Activated CD8-positive, alpha-beta memory T cell treated with anti-CD3 and anti-CD28 coated beads, Interleukin-2, amount 50 U/mL, for 1 hour (primary cell): ENCODE results near the gene IFI44L.

Experiments used
- DNase-seq: peaks from one replicate; pipeline ENCODE4 v3.0.0-alpha.2; 2020; ENCODE audit errors: extremely low read depth

The IFI44L gene

GRCh38 chr1:78641558-78641957 lies 21.3 kb downstream of the IFI44L start:
- DNase-seq = no peak

DNA sequence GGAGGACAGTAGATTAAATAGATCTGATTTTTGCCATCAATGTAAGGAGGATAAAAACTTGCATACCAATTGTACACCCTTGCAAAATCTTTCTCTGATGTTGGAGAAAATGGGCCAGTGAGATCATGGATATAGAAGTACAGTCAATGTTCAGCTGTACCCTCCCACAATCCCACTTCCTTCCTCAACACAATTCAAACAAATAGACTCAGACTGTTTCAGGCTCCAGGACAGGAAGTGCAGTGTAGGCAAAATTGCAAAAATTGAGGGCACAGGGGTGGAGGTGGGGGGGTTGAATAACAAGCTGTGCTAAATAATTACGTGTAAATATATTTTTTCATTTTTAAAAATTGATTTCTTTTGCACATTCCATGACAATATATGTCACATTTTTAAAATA lies 25.5 kb downstream of the IFI44L start:
- no peak for DNase-seq

GRCh38 chr1:78647238-78647637 lies 27.0 kb downstream of the IFI44L start:
- no peak for DNase-seq

GRCh38 chr1:78649628-78650027 lies 29.4 kb downstream of the IFI44L start, which contains the start of gene IFI44:
Gene IFI44 (plus strand): TSS chr1:78649831. CDS start chr1:78650196, 365 bp downstream.
- DNase-seq = peak; percentile 31

DNA sequence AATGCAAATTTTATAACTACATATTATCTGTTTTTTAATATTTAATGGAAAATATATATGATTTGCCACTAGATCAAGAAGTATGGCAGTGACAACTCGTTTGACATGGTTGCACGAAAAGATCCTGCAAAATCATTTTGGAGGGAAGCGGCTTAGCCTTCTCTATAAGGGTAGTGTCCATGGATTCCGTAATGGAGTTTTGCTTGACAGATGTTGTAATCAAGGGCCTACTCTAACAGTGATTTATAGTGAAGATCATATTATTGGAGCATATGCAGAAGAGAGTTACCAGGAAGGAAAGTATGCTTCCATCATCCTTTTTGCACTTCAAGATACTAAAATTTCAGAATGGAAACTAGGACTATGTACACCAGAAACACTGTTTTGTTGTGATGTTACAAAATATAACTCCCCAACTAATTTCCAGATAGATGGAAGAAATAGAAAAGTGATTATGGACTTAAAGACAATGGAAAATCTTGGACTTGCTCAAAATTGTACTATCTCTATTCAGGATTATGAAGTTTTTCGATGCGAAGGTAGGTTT lies 29.9 kb downstream of the IFI44L start:
- DNase-seq = no peak

- DNase-seq = no peak
Observed at GRCh38 chr1:78651241-78651640, 31.0 kb downstream of the IFI44L start.

- no peak for DNase-seq
Observed at GRCh38 chr1:78652019-78652560, 31.8 kb downstream of the IFI44L start.

DNA sequence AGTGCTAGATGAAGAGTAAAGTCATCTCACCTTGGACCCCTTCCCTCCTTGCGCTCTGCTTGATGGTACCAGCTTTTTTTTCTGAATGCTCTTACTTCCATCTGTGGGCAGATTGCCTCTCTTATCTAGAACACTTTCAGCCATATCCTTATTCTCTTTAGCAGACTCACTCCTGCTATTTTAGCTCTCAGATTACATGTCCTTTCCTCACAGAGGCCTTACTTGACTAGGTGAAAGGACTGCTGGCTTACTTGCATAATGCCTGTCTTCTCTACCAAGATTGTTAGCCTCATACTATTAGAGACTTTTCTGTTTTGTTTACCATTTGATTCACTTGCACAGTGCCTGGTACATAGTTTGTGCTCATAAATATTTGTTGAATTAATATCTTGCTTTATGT lies 38.7 kb downstream of the IFI44L start:
- DNase-seq = no peak

- no peak for DNase-seq
Observed at GRCh38 chr1:78663923-78664322, 43.7 kb downstream of the IFI44L start.

DNA sequence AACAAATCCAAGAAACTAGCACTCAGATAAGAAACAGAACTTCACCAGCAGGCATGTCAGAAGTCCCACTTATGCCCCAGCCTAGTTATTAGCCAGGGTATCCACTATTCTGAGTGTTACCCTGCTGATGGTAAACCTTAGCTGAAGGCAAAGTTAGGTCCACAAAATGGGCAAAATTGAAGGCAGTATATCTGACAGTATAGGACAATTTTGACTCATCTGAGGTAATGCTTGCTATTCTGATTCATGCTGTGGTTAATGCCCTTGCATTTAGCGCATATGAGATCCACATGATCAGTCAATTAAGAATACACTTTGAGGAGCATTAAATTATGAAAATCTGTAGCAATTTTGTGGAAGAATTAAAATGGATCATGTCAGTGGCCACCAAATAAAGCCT lies 44.5 kb downstream of the IFI44L start:
- DNase-seq = no peak

- DNase-seq = no peak
Observed at GRCh38 chr1:78665809-78666208, 45.6 kb downstream of the IFI44L start.

DNA sequence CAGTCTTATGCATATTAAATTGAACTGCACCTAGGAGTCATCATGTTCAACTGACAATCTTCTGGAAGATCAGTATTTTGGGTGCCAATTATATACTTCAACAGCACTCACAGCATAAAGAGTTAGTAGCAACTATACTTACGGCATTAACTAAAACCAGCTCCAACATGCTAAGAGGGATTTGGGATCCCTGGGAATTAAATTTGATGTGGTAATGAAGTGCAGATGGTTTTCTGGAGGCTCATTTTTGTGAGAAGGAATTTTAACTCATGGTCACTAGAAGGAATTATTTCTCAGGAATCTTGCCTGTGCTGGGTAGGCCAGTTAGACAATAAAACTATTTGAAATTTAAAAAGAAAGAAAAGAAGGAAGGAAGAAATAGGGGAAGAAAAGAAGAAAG lies 47.7 kb downstream of the IFI44L start:
- DNase-seq = no peak

DNA sequence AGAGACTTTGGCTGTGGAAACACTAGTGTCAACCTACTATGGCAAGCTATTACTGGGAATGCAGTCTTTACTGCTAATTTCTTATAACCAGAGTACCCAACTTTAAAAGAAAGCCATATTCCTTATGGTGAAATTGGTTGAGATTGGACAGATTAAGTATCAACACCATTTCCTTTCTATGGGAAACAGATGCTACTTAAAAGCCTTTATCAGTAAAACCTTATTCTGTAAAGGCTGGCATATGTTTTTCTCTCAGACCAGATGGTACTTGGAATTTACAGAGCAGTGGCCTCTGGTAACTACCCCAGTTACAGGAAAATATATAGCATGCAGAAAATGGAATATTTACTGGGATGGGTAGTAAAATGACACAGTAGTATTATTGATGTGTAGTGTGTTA lies 48.2 kb downstream of the IFI44L start:
- DNase-seq = no peak

DNA sequence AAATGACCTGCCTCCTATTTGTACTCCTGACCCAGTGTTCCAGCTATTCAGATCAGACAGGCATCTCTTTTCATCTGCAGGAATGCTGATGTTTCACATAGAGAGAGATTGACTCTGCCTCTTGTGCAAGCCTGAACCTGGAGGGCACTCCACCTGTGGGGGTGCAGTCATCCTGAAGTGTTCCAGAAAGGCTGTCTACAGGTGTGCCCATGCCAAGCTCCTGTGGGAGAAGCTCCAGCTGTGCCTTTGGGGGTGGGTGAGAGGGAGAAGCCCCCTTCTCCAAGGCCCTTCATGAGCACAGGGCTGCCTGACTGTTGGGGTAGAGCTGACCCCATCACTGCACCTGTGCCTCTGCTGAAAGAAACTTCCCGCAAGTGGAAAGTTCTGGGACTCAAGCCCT lies 52.2 kb downstream of the IFI44L start:
- no peak for DNase-seq

- no peak for DNase-seq
Observed at GRCh38 chr1:78673120-78673519, 52.9 kb downstream of the IFI44L start.

- no peak for DNase-seq
Observed at GRCh38 chr1:78676347-78676982, 56.2 kb downstream of the IFI44L start.

GRCh38 chr1:78676993-78677392 lies 56.7 kb downstream of the IFI44L start:
- DNase-seq = no peak

DNA sequence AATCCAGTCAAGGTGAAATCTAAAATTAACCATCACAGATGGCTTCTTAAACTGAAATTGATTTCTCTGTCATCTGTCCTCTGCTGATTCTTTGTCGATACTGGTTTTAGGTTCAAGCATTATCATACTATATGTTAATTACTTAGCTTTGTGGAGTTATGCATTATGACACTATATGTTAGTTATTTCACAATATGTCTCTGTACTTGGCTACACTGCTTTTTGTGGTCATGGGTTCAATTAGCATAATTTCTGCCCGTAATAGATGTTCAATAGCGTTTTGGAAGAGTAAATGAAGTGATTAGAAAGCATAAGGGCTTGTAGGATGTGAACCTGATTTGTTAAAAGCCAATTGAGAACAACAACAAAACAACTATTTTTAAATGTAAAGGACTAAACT lies 57.5 kb downstream of the IFI44L start:
- no peak for DNase-seq

GRCh38 chr1:78678324-78678723 lies 58.1 kb downstream of the IFI44L start:
- no peak for DNase-seq

DNA sequence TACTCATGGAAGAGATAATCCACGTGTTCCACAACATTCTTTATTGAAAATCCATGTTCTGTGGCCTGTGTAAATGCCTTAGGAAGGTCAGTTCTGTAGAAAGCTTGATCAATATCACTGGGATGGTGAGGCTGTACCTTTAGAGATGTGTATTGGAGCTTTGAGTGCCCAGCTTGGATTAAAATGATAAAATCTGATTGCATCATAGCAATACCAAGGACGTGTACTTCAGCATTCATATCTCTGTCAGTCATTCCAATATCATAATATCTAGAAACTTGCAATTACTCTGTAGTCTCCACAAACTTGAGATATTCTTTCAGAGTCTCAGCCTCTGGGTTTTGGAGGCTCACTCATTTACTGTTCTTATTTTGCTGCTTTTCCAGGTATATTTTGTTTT lies 61.0 kb downstream of the IFI44L start:
- no peak for DNase-seq

DNA sequence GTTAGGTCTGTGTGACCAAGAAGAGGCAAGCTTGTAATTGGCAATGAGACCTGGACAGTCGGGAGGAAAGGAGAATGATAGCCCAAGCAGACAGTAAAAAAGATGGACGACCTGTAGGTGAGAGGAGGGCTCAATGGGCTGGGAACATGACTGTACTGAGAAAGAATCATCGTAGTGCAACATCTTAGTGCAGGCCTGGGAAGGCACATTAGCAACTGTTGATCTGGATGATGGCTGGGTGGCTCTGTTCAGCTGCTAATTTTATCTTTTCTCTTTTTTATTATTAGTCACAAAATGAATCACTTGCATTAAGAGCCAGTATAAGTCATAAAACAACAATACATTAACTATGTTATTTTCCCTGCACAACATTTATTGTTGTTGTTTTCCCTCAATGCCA lies 62.2 kb downstream of the IFI44L start:
- DNase-seq = no peak

DNA sequence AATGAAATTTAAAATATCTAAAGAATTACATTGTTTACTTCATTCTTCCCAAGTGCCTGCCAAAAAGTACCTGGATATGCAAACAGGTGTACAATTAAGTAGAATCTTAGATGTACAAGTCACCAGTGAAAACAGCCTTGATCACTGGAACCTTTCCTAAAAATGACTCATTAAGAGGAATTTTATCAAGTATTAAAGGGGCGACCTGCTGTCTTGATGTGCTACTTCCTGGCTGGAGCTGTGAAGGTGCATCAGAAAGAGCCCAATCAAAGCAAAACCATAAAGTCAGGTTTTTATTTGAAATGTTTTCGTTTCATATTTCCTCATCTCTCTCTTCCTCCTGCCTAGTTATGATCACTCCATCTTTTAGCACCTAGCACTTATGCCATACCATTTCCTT lies 62.8 kb downstream of the IFI44L start:
- DNase-seq = no peak

DNA sequence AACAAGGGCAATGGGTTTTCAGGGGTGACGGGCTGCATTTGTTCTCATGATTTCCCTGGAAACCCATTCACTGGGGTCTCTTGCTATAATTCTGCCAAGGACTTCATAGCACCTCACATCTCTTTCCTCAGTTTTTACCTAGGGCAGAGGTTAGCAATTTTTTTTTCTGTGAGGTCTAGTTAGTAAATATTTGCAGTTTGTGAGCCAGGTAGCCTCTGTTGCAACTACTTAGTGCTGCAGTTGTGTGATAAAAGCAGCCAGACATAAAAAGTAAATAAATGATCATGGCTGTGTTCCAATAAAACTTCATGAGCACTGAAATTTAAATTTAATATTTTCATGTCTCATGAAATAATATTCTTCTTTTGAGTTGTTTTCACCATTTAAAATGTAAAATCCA lies 67.1 kb downstream of the IFI44L start:
- no peak for DNase-seq

GRCh38 chr1:78687914-78688313 lies 67.7 kb downstream of the IFI44L start:
- no peak for DNase-seq
